GM19238 (cell line): ENCODE data around the gene PTPRC.

ENCODE experiments used
- DNase-seq: peaks from one replicate; pipeline ENCODE4 v3.0.0; 2011; ENCODE audit warnings: low spot score; ENCODE audit not compliant: insufficient read length

The PTPRC gene

GRCh38 chr1:198643808-198644207, 5.0 kb downstream of the PTPRC start:
- DNase-seq: no peak

- DNase-seq: no peak
These were observed 8.2 kb downstream of the PTPRC start for GRCh38 chr1:198647055-198647454.

GRCh38 chr1:198648592-198648991, 9.8 kb downstream of the PTPRC start:
- no peak for DNase-seq

GRCh38 chr1:198649232-198649967, 10.6 kb downstream of the PTPRC start:
- no peak for DNase-seq

- DNase-seq: no peak
These were observed 11.1 kb downstream of the PTPRC start for GRCh38 chr1:198649968-198650338.

GRCh38 chr1:198650506-198650905, 11.7 kb downstream of the PTPRC start:
- no peak for DNase-seq

- no peak for DNase-seq
These were observed 13.0 kb downstream of the PTPRC start for GRCh38 chr1:198651650-198652400.

GRCh38 chr1:198653808-198654413, 15.1 kb downstream of the PTPRC start:
- no peak for DNase-seq

- DNase-seq: no peak
These were observed 16.8 kb downstream of the PTPRC start for GRCh38 chr1:198655459-198656121.

- no peak for DNase-seq
These were observed 17.7 kb downstream of the PTPRC start for GRCh38 chr1:198656500-198656932.

GRCh38 chr1:198657550-198658064, 18.8 kb downstream of the PTPRC start:
- no peak for DNase-seq

GRCh38 chr1:198660341-198661261, 21.8 kb downstream of the PTPRC start:
- DNase-seq: no peak

GRCh38 chr1:198662821-198663220, 24.0 kb downstream of the PTPRC start:
- no peak for DNase-seq

- no peak for DNase-seq
These were observed 25.4 kb downstream of the PTPRC start for GRCh38 chr1:198664068-198664788.

GRCh38 chr1:198667186-198667585, 28.3 kb downstream of the PTPRC start:
- no peak for DNase-seq

GRCh38 chr1:198667807-198668206, 29.0 kb downstream of the PTPRC start:
- DNase-seq: no peak

GRCh38 chr1:198669023-198669698, 30.3 kb downstream of the PTPRC start:
- no peak for DNase-seq

GRCh38 chr1:198669771-198670170, 30.9 kb downstream of the PTPRC start:
- DNase-seq: no peak

- DNase-seq: no peak
These were observed 32.3 kb downstream of the PTPRC start for GRCh38 chr1:198671136-198671535.
